GM19238 (cell line): ENCODE results near the gene DIS3L2.
"Not testable (repeated sequence)": the region's sequence is repeated elsewhere in the genome, so short reads cannot be mapped to it uniquely, and the experiment has no call there.

Experiments
- DNase-seq: peaks from one replicate; pipeline ENCODE4 v3.0.0; 2011; ENCODE audit warnings: low spot score; ENCODE audit not compliant: insufficient read length

DIS3L2 gene

GRCh38 chr2:232292395-232293154, 331.1 kb downstream of the DIS3L2 start:
- peak; percentile 44 for DNase-seq

GRCh38 chr2:232293191-232293590, 331.7 kb downstream of the DIS3L2 start:
- DNase-seq: no peak

- no peak for DNase-seq
Observed at GRCh38 chr2:232295971-232296370, 334.5 kb downstream of the DIS3L2 start.

DNA sequence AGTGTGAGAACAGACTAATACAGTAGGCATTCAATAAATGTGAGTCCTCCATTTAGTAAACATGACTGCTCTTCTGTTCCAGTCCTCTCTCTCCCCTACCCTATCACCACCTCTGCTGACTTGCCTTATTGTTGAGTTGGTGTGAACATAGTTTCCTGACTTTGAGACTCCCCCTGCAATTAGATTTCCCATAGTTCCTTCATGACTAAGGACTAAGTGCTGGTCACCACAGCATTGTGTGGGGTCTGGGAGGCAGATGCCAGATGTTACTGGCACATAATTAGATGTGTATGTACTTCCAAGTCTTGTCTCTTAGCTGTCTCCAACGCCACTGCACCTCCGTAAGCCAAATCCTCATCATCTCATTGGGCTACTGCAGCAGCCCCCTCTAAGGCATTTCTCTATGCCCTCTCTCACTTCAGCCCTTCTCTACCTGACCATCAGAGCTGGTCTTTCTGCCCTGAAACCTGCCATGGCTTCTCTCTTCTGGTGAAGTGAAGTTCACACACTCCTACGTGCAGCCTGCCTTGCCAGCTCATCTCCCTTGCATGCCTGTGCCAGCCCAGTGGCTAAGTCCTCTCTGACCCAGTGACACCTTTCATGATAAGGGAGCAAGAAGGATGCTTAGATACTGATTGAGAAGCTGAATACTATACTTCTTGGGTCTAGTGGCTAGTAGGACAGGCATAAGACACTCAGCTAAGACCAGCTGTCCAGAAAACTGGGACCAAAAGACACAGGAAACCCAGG, 335.4 kb downstream of the DIS3L2 start:
- no peak for DNase-seq

DNA sequence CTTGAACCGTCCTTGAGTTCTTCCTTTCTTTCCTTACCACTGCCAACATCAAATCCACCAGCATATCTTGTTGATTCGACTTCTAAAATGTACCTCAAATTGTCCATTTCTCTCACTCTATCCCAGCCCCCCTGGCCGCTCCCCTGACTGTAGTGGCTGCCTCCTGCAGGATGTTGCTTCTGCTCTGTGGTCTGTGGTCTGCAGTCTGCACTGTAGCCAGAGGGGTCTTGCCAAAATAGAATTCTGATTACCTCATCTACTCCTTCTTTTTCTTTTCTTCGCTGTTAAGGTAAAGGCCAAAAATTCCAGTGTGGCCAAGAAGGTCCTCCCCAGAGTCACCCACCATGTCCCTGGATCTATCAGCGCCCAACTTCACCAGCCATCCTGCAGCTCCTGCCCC, 337.6 kb downstream of the DIS3L2 start:
- DNase-seq: no peak

DNA sequence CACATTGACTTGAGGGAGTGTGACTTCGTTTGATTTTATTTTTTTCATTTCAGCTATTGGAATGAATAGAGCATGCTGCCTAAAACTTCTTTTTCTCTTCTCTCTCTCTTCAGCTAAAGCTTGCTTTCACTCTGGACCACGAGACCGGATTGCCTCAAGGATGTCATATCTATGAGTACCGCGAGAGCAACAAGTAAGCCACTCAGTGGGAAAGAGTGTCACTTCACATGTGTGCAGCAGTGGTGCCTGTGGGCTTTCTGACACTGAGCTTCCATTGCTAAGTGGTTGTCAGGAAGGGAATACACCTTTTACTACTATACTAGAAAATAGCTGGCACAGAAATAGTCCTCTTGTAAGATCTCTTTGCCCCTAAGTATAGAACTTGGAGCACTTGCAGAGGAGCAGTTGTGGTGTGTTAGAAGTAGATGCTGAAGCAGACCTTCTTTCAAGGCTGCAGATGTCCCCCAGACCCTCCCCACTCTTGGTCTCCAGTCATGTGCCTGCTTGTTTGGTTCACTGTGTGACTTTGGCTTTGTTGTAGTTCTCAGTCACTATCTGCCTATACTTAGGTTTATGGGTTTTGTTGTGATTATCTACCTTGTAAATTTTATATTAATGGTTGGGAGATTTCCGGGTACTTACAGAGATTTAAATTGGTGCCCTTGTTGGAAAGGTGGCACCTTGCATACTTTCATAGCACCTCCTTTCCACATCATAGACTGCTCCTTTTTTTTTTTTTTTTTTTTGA, 338.6 kb downstream of the DIS3L2 start:
- DNase-seq: no peak

DNA sequence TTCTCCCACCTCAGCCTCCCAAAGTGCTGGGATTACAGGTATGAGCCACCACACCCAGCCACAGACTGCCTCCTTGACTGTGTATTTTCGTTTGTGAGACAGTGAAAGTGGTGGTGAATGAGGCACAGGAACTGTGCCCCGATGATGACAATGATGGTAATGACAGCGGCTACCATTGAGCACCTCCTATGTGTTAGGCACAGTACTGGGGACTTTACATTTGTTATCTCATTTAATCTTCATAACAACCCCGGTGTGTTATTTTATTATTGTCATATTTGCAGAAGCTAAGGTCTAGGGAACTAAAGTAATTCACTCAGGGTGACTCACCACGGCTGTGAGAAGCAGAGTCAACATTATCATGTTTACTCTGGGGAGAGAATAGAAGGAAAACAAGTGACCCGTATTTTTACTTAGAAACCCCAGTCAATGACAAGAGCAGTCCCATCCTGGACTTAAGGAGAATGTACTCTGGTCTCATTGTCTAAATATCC, 339.4 kb downstream of the DIS3L2 start:
- no peak for DNase-seq

DNA sequence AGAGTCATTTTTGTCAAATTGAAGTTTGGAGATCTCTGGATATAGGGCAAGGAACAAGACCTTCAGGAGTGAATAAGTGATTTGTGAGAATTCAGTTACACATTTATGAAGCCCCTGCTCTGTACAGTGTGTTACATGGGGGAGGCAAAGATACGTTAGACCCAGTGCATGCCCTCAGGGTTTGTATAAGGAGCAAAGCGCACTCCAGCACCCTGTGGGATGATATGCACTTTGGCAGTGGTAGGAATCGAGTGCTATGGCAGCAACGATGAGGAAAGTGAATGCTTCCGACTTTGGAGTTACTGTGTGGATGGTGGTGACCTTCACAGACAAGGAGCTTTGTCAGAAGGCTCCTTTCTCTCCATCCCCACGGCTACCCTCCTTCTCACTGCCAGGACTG, 342.7 kb downstream of the DIS3L2 start:
- DNase-seq: no peak

DNA sequence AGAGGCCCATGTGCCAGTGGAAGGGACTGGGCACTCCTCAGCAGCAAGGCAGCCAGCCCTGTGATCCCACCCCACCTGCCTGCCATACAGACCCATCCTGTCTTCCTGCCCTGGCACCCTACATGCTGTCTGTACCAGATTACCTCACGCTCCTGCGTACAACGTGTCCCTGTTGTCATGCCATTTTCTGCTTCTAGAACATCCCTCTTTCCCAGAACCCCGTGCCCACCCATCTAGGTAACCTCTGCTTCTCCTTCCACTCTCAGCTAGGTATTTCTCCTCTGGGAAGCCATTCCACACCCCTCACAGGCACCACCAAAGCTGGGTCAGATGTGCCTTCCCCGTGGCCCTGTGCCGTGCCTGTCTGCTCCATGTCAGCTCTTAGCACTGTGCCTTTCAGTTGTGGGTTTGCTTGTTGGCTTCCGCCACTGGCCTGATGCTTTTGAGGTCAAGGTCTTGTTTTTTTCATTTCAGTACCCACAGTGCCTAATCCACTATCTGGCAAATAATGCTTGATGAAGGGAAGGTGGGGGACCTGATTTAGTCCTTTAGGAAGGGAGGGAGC, 345.3 kb downstream of the DIS3L2 start:
- DNase-seq: no peak

GRCh38 chr2:232307854-232308253, 346.3 kb downstream of the DIS3L2 start:
- DNase-seq: no peak

GRCh38 chr2:232308986-232309385, 347.5 kb downstream of the DIS3L2 start:
- no peak for DNase-seq

DNA sequence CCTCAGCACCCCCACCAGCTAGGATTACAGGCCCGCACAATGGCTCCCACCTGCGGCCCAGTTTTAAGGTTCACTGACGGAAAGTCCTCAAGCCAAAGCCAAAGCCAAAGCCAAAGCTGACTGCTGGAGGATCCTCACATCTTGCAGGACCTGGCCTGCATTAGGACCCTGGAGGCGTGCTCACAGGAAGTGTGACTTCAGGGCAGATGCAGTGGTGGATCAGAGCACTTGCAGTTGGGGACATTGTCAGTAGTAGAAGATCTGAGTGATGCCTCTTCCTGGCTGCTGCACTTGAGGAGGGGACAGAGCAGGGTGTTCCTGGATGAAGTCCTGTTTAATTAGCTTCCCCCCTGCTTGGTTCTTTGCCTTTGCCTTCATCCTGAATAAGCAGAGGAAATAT, 348.1 kb downstream of the DIS3L2 start:
- no peak for DNase-seq

- DNase-seq: no peak
Observed at GRCh38 chr2:232310121-232310520, 348.6 kb downstream of the DIS3L2 start.

- DNase-seq: no peak
Observed at GRCh38 chr2:232310696-232311095, 349.2 kb downstream of the DIS3L2 start.

DNA sequence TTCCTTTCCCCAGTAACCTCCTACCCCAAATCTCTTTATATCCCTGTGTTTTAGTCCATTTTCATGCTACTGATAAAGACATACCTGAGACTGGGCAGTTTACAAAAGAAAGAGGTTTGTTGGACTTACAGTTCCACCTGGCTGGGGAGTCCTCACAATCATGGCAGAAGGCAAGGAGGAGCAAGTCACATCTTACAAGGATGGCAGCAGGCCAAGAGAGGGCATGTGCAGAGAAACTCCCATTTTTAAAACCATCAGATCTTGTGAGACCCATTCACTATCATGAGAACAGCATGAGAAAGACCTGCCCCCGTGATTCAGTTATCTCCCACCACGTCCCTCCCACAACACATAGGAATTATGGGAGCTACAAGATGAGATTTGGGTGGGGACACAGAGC, 352.1 kb downstream of the DIS3L2 start:
- not testable (repeated sequence) for DNase-seq

DNA sequence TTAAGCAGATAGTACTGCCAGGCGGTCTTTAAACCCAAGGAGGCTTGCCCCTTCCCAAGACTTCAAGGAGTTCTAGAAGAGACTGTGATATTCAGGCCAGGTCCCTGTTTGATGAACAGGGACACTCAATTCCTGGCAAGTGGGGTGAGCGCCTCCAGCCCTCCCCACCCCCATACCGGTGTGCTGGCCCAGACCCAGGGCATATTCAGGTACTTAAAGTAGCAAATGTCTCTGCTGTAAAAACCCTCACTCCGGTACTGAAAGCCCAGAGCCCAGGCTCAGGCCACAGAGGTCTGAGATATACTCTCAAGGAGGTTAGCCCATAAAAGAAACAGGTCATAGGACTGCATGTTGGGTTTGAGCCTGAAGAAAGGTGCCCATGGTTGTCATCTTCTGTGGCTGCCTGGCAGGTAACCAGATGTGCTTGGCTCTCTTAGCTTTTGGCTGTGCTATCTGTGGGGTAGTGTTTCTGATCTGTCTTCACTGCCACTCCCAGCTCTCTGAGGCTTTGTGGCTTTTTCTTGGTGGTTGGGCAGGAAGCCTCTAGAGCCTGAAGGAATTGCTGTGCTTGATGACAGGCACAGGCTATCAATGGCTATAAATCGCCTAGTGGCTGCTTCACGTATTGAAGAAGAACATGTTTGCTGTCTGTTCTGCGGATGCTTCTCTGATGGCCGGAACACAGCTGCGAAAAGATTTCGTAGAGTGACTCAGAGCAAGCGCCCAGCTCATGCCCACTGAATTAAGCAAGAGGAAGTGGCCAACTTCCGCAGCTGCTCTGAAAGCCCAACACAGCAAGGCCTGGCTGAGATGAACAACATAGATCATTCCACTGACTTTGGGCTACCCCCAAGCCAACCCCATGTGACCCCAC, 353.8 kb downstream of the DIS3L2 start:
- peak; percentile 55 for DNase-seq

DNA sequence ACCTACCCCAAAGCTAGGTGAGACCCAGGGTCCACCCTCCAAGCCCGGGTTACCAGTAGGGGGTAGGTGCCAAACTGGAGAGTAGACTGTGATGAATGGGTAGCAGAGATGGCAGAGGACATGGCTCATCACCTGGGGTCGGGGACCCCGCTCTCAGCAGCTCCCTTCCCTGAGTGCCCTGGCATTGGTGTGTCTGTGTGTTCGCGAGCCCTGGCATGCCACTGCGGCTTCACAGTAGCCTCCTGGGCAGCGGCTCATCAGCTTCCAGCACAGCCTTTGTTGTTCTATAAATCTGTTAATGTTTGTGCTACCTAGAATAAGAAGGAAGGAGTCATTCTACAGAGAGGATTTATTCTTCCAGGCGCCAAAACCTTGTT, 354.4 kb downstream of the DIS3L2 start:
- no peak for DNase-seq

- DNase-seq: no peak
Observed at GRCh38 chr2:232316461-232317330, 355.2 kb downstream of the DIS3L2 start.

GRCh38 chr2:232318169-232318855, 356.8 kb downstream of the DIS3L2 start:
- no peak for DNase-seq
